ENCODE measurements around the gene TDP1. TPM values are rescaled to one million over a fixed set of nuclear protein-coding genes. Genes with fewer than 3 reads are reported as not detected.

Gene TDP1
- total and polyA plus RNA-seq, 2 of the 4 experiments (the other 2 are of a cell fraction) = 23.3 to 53.1 TPM

GRCh38 chr14:90093942-90094595, 138.3 kb downstream of the TDP1 start:
- Histone ChIP-seq H2BK120ac (ENCODE audit: low read depth, low read length) (no peak overlapping the region), H3K9me3 (ENCODE audit: control insufficient read depth, insufficient read depth, low read length) (no peaks in the 10 kb centered on the region), H3K27me3 (ENCODE audit: control insufficient read depth, insufficient read depth, low read length) (peaks cover 14% of the 10 kb centered on the region), H3K4me3 (ENCODE audit: insufficient read depth, low read depth, low read length) (no peak overlapping the region), H2AK5ac (ENCODE audit: low read depth, low read length) (no peak overlapping the region), H4K5ac (ENCODE audit: low read depth, low read length) (no peak overlapping the region), H3K4me2 (ENCODE audit: low read depth, low read length) (no peak overlapping the region), H3K9me1 (ENCODE audit: insufficient read depth, low read length) (no peaks in the 10 kb centered on the region), H4K20me1 (ENCODE audit: insufficient read depth, low read length) (no peaks in the 10 kb centered on the region), H4K91ac (ENCODE audit: insufficient read depth, low read depth, low read length) (no peak overlapping the region), H3K9ac (ENCODE audit: low read depth, low read length) (no peak overlapping the region), H3K79me1 (ENCODE audit: low read depth in 1 of 2, low read length in 2 of 2) (no peaks in the 10 kb centered on the region), H3K18ac (ENCODE audit: low read depth, low read length) (no peak overlapping the region), H3K36me3 (ENCODE audit: control insufficient read depth, insufficient read depth, low read length) (no peaks in the 10 kb centered on the region), H2BK5ac (ENCODE audit: low read depth, low read length, poor library complexity, severe bottlenecking) (no peak overlapping the region), H3K4ac (ENCODE audit: low read depth, low read length) (no peak overlapping the region), H2BK15ac (ENCODE audit: low read depth, low read length) (no peak overlapping the region), H3K23ac (ENCODE audit: low read depth, low read length) (no peak overlapping the region), H2BK20ac (ENCODE audit: low read depth, low read length) (no peak overlapping the region), H3K27ac (ENCODE audit: insufficient read depth, low read length) (no peak overlapping the region), H2AFZ (replicated peaks; ENCODE audit: low read length, poor library complexity) (no peak overlapping the region), H4K8ac (ENCODE audit: low read depth in 2 of 2, low read length in 2 of 2) (no peak overlapping the region), H3K56ac (ENCODE audit: extremely low read depth, insufficient read depth, low read length) (no peak overlapping the region), H3K4me1 (ENCODE audit: control insufficient read depth, insufficient read depth, low read length) (no peaks in the 10 kb centered on the region), H3K14ac (replicated peaks; ENCODE audit: low read depth, low read length) (no peak overlapping the region), H2AK9ac (replicated peaks; ENCODE audit: low read depth, low read length, poor library complexity) (no peak overlapping the region)
- no TSS peak for BruUV-seq (replicated peaks)
- 0% methylated on average over 1 of the region's 2 CpGs; no CpG with 5 or more reads in 1 of the 2 experiments for WGBS, 2 experiments (ENCODE audit: extremely low coverage in 2 of 2, insufficient read length in 1 of 2)
- ChIA-PET POLR2A (ENCODE audit: unreplicated experiment) (no interaction called here), CTCF (no interaction called here)
- DNase-seq (no peak), ATAC-seq (ENCODE audit: low read depth) (no peak)
- dilution Hi-C loops (cut with HindIII; ENCODE audit: low sequenced_read_pairs, unreplicated experiment) = no loop called here
- intact Hi-C loops (cut with micrococcal nuclease) = no loop called here
- TF ChIP-seq SMC3 (IDR thresholded peaks at IDR 0.05; ENCODE audit: low read depth, low read length) (no peak), RFX5 (IDR thresholded peaks at IDR 0.05; ENCODE audit: low read depth, low read length) (no peak), CEBPB (IDR thresholded peaks at IDR 0.05; ENCODE audit: low read depth, low read length) (no peak), BHLHE40 (IDR thresholded peaks at IDR 0.05; ENCODE audit: low read depth, low read length) (no peak), MAZ (IDR thresholded peaks at IDR 0.05; ENCODE audit: borderline replicate concordance, low read depth, low read length) (no peak), CTCF (conservative IDR thresholded peaks at IDR 0.05; ENCODE audit: low read depth, low read length) (no peak), FOS (IDR thresholded peaks at IDR 0.05; ENCODE audit: low read depth, low read length) (no peak), MXI1 (IDR thresholded peaks at IDR 0.05; ENCODE audit: borderline replicate concordance, low read depth, low read length) (no peak), RCOR1 (IDR thresholded peaks at IDR 0.05; ENCODE audit: insufficient replicate concordance, low read length) (no peak), POLR2A (IDR thresholded peaks at IDR 0.05; ENCODE audit: low read depth, low read length) (no peak), RAD21 (IDR thresholded peaks at IDR 0.05; ENCODE audit: low read length) (no peak), CHD1 (IDR thresholded peaks at IDR 0.05; ENCODE audit: low read depth, low read length) (no peak), ELK1 (IDR thresholded peaks at IDR 0.05; ENCODE audit: borderline replicate concordance, low read depth, low read length) (no peak), NFE2L2 (IDR thresholded peaks at IDR 0.05; ENCODE audit: low read depth, low read length) (no peak), MAFK (IDR thresholded peaks at IDR 0.05; ENCODE audit: low read depth, low read length) (no peak), USF2 (IDR thresholded peaks at IDR 0.05; ENCODE audit: low read depth, low read length) (no peak)
- in situ Hi-C loops (cut with MboI; ENCODE audit: low sequenced_read_pairs) = no loop called here
